DOHH2 (cell line): ENCODE measurements around the gene HLA-DQB1.

Experiments used
- CTCF ChIP-seq: fragments of 200-600 bp; sonication (generic); IDR thresholded peaks from one replicate; pipeline ENCODE4 v1.5.1; 2014; ENCODE audit warnings: antibody characterized with exemption, mild to moderate bottlenecking, low read depth, low read length; ENCODE audit not compliant: poor library complexity, severe bottlenecking
- EZH2phosphoT487 ChIP-seq: fragments of 200-600 bp; sonication (generic); IDR thresholded peaks from 2 replicates; pipeline ENCODE4 v1.6.1; 2017; ENCODE audit warnings: borderline replicate concordance, mild to moderate bottlenecking, antibody characterized with exemption, low read length, moderate library complexity, mixed read lengths

DNA sequence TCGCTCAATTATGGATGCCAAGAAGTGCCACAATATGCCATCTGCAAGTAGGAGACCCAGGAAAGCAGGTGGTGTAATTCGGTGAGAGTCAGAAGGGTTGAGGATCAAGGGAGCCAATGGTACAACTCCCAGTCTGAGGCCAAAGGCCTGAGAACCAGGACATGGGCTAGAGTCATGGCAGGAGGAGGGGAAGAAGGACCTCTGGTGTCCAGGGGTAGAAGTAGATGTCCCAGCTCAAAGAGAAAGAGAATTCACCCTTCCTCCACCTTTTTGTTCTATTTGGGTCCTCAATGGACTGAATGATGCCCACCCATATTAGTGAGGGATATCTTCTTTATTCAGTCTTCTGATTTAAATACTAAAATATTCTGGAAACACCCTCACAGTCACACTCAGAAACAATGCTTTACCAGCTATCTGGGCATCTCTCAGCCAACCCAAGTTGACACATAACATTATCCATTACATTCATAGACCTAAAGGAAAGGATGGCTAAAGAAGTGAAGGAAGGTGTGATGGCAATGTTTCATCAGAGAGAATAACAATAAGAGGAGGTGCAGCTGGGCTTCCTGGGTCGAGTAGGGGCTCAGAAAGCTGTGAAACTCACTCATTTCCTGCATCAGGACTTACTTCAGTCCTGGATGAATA, 50.4 kb downstream of the HLA-DQB1 start:
- TF ChIP-seq CTCF (no peak), EZH2phosphoT487 (no peak)
